Ectodermal cell (in vitro differentiated cells): ENCODE measurements around the gene CLRN3.

Source experiments
- H3K27ac ChIP-seq: 2 replicates; pipeline ENCODE4 v1.7.0; 2013; ENCODE audit warnings: mild to moderate bottlenecking, low read depth, low read length; ENCODE audit not compliant: insufficient read depth, poor library complexity, severe bottlenecking
- H3K27me3 ChIP-seq: 2 replicates; pipeline ENCODE4 v1.7.0; 2013; ENCODE audit warnings: mild to moderate bottlenecking, low read length; ENCODE audit not compliant: insufficient read depth, control insufficient read depth, poor library complexity, severe bottlenecking
- H3K36me3 ChIP-seq: one replicate; pipeline ENCODE4 v1.7.0; 2013; ENCODE audit warnings: low read length; ENCODE audit not compliant: control insufficient read depth, insufficient read depth
- H3K4me1 ChIP-seq: one replicate; pipeline ENCODE4 v1.7.0; 2013; ENCODE audit warnings: low read length; ENCODE audit not compliant: control insufficient read depth, insufficient read depth
- H3K4me3 ChIP-seq: 2 replicates; pipeline ENCODE4 v1.7.0; 2013; ENCODE audit warnings: low read depth, low read length, control low read depth; ENCODE audit not compliant: insufficient read depth
- H3K9me3 ChIP-seq: 2 replicates; pipeline ENCODE4 v1.7.0; 2013; ENCODE audit warnings: mild to moderate bottlenecking, low read length, moderate library complexity; ENCODE audit not compliant: control insufficient read depth
- WGBS, 2 experiments: methylation state at CpG; one replicate each; pipeline ENCODE4 v1.1.7; 2013; ENCODE audit warnings: missing lambda C conversion rate in 2 of 2; 5-methylcytosine and 5-hydroxymethylcytosine counted together

CLRN3 gene

DNA sequence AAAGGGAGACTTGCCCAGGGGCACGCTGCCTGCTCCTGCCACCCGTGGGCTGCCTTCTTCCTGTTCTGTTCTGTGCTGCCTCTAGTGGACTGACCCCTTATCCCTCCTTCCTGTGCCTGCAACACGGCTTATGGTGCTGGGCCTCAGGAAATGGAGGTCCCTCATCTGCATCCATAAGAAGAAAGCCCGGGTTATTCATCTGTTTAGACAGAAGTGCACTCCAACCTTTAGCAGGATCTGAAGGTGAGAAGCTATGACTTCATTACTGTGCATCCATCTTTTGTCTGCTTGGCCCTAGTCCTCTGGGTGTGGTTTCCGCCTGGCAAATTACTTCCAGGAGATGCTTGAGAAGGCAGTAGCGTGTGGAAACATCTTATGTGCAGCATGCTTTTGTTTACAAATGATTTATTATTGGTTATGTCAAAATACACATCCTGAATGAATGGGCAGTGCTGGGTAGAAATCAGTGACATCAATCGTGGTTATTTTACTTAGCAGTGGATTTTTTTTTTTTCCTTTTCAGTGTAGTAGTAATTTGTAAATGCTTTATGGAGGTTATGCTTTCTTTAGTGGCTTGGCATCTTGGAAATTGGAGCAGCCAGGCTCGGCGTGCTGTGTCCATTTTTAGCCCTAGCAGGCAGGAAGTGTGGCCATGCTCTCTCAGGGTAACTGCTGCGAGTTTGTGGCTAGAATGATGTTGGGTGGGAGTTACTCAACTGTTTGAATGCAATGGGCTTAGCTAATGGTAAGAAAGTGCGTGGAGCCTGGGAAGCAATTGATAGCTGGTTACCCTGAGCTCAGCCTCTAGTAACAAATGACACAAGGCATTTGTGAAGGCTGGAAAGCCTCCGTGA lies 26.9 kb upstream of the CLRN3 start:
- Histone ChIP-seq H3K36me3 (no peaks in the 10 kb centered on the region), H3K4me1 (peaks cover under 1% of the 10 kb centered on the region), H3K27ac (no peak overlapping the region), H3K9me3 (no peaks in the 10 kb centered on the region), H3K4me3 (no peak overlapping the region), H3K27me3 (no peaks in the 10 kb centered on the region)
- WGBS, 2 experiments = 84 to 87% methylated on average over 12 of the region's 12 CpGs

DNA sequence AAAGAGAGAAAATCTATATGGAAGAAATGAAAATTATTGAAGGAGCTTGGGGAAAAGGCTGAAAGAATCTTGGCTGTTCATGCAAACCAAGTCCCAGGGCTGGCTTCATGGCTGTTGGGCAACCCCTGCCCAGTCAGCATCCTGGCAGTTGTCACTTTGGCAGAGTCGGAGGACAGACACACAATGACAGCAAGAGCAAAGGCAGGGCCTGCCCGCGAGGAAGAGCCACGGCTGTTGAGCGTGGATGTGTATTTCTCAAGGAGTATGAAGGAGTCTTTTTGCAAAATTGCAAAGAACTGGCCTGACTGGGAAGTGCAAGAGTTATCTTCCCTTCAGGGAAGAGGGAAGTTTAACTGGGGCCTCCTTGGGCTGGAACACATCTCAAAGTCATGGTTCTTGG lies 25.8 kb upstream of the CLRN3 start:
- Histone ChIP-seq H3K4me1 (peaks cover 5% of the 10 kb centered on the region), H3K36me3 (no peaks in the 10 kb centered on the region), H3K27me3 (no peaks in the 10 kb centered on the region), H3K4me3 (no peak overlapping the region), H3K9me3 (no peaks in the 10 kb centered on the region), H3K27ac (no peak overlapping the region)
- 93 to 99% methylated on average over 5 of the region's 5 CpGs for WGBS, 2 experiments

DNA sequence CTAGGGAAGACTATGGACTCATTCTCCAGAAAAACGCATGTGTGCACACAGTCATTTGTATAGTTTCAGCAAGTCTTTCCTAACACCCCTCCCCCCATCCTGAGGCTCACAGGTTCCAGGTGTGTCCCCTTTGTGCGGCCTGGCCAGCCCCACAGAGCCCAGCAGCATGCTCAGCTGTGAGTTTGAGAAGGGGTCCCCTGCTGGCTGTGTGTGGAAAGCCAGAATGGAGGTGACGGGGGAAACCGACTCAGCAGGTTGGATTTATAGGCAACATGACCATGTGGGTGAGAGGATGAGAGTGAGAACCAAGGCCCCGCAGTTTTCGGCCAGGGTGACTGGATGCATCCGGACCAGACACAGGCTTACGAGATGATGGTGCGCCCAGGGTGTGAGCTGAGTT lies 24.1 kb upstream of the CLRN3 start:
- no peaks in the 10 kb centered on the region for H3K9me3 ChIP-seq
- H3K4me3 ChIP-seq = no peak overlapping the region
- H3K4me1 ChIP-seq = peaks cover 5% of the 10 kb centered on the region
- H3K36me3 ChIP-seq = no peaks in the 10 kb centered on the region
- no peak overlapping the region for H3K27ac ChIP-seq
- 91 to 92% methylated on average over 9 of the region's 9 CpGs for WGBS, 2 experiments
- no peaks in the 10 kb centered on the region for H3K27me3 ChIP-seq

DNA sequence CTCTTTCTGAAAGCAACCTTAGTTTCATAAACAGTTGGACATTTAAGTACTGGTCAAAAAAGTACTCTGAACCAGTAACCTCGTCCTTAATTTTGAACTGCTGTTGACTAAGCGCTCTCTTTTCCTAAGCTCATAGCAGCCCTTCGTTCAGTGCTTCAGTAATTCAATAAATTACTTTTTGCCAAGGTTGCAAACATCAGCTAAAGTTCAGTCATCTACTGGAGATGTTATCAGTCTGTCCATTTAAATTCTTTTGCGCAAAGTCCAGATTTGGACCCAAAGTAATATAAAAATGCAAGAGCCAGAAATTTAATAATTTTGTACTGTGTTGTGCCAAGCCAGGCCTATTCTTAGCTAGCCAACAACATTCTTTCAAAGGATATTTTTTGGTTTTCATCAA lies 22.6 kb upstream of the CLRN3 start:
- Histone ChIP-seq H3K4me1 (peaks cover 5% of the 10 kb centered on the region), H3K9me3 (no peaks in the 10 kb centered on the region), H3K4me3 (no peak overlapping the region), H3K36me3 (no peaks in the 10 kb centered on the region), H3K27ac (no peak overlapping the region), H3K27me3 (no peaks in the 10 kb centered on the region)
- WGBS, 2 experiments = 93 to 94% methylated on average over 4 of the region's 4 CpGs

DNA sequence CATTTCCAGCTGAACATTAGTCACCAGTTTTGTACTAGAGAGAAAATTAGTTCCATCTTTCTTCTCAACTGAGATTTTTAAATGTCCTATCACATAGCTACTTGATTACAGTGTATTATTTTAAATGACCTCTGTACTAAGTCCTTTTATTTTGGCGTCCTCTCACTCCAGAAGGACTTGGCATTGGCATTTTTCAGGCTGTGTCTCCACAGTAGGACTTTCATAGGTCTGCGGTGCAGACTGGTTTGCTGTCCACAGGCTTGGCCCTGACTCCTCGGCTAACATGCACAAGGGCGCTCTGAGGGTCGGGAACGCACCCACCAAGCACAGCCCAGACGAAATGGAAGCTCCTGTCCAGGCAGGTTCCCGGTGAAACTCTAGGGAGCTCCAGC lies 20.6 kb upstream of the CLRN3 start:
- no peaks in the 10 kb centered on the region for H3K36me3 ChIP-seq
- H3K27me3 ChIP-seq = peaks cover 16% of the 10 kb centered on the region
- no peak overlapping the region for H3K4me3 ChIP-seq
- peaks cover 5% of the 10 kb centered on the region for H3K4me1 ChIP-seq
- no peak overlapping the region for H3K27ac ChIP-seq
- 93% methylated on average over 8 of the region's 8 CpGs for whole genome bisulfite sequencing, 2 experiments
- H3K9me3 ChIP-seq = no peaks in the 10 kb centered on the region

DNA sequence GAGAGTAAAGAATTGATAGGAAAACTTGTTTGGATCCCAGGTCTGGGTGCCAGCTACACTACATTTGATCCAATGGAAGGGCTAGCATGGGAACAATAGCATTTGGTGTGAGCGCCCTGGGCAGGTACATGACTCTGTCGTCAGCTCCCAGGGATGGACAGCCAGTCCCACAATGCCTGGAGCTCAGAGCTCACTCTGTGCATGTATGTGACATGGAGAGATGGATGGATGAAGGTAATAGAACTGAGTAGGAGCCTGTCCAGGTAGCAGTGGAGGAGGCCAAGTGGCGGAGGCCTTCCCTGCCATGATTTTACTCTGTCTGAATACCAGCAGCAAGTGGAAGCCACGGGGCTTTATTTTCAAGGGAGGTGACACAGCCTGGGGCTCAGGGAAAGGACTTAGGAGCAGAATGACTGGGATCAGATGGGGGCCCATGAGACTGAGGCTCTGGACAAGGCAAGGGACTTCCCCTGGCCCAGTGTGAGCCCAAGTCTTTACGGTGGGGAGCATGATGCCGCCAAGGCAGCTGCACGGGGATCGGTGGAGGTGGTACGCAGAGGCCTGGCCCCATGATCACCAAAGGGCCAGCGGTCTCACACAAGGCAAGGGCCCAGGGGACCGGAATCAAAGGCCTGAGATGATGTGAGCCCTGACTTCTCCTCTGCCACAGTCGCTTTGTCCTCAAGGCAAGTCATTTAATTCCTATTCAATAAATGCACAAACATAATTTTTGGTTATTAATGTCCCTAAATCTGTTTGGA lies 20.0 kb upstream of the CLRN3 start:
- no peak overlapping the region for H3K27ac ChIP-seq
- no peak overlapping the region for H3K4me3 ChIP-seq
- H3K27me3 ChIP-seq = peaks cover 22% of the 10 kb centered on the region
- no peaks in the 10 kb centered on the region for H3K36me3 ChIP-seq
- 93 to 94% methylated on average over 12 of the region's 12 CpGs for WGBS, 2 experiments
- H3K9me3 ChIP-seq = no peaks in the 10 kb centered on the region
- peaks cover 5% of the 10 kb centered on the region for H3K4me1 ChIP-seq

DNA sequence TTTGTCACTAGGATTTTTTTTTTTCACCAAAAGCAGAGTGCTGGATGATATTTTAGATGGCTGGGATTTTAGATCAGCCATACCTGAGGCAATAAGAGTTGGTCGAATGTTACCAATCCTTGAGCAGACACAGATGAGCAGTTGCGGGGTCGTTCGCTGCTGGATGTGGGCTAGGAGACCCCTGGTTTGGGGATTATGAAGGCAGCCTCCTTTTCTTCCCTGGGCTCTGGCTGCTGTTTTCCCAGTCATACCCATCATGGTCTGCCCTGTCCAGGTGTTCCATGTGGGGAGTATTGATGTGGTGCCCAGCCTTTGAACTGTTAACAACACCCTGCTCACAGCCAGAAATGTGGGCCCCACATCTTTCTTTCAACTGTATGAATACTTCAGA lies 19.1 kb upstream of the CLRN3 start:
- H3K27ac ChIP-seq = no peak overlapping the region
- H3K9me3 ChIP-seq = no peaks in the 10 kb centered on the region
- H3K4me3 ChIP-seq = no peak overlapping the region
- no peaks in the 10 kb centered on the region for H3K36me3 ChIP-seq
- peaks cover 31% of the 10 kb centered on the region for H3K27me3 ChIP-seq
- peaks cover 5% of the 10 kb centered on the region for H3K4me1 ChIP-seq
- WGBS, 2 experiments = 97 to 98% methylated on average over 4 of the region's 4 CpGs

DNA sequence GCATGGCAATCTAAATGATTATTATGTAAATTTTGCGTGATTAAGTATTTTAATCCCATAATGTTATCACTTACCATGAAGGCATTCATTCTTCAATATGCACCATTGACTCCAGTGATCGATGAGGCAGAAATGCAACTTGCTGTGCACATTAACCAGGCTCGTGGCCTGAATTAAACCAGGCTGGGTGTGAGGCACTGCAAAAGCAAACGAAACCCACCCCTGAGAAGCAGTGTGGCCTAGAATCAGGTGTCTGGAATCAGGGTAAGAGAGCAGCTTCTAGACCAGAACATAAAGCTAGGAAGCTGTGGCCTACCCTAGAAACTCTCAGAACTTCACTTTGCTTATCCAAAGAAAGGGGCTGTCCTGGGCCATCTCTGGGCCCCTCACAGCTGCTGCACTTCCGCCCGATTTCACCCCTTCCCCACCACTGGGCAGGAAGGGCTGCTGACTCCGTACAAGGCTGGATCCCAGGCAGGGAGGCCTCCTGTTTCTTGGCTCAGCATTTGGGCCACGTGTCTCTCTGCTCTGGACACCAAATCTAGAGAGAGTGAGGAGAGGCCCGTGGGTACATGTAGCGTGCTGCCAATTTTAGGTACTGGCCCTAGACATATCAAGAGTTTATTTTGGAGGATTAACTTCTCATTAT lies 18.6 kb upstream of the CLRN3 start:
- Histone ChIP-seq H3K9me3 (no peaks in the 10 kb centered on the region), H3K27ac (no peak overlapping the region), H3K27me3 (peaks cover 36% of the 10 kb centered on the region), H3K36me3 (no peaks in the 10 kb centered on the region), H3K4me3 (no peak overlapping the region), H3K4me1 (peaks cover 5% of the 10 kb centered on the region)
- 89 to 91% methylated on average over 10 of the region's 10 CpGs for WGBS, 2 experiments

DNA sequence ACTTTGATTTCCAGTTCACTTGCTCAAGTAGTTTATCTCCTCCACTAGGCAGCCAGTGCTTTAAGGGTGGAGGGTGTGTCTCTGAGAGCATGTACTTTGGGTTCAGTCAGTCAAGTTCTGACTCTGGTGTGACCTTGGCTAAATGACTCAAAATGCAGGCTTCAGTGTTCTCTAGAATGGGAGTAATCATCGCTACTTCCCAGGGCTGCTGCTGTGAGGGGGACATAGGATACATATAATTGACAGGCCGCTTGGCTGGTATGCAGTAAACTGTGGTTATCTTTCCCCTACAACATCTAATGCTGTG lies 17.7 kb upstream of the CLRN3 start:
- peaks cover 43% of the 10 kb centered on the region for H3K27me3 ChIP-seq
- H3K27ac ChIP-seq = no peak overlapping the region
- H3K9me3 ChIP-seq = no peaks in the 10 kb centered on the region
- peaks cover 5% of the 10 kb centered on the region for H3K4me1 ChIP-seq
- H3K4me3 ChIP-seq = no peak overlapping the region
- no peaks in the 10 kb centered on the region for H3K36me3 ChIP-seq
- 93 to 96% methylated on average over 2 of the region's 2 CpGs for WGBS, 2 experiments

DNA sequence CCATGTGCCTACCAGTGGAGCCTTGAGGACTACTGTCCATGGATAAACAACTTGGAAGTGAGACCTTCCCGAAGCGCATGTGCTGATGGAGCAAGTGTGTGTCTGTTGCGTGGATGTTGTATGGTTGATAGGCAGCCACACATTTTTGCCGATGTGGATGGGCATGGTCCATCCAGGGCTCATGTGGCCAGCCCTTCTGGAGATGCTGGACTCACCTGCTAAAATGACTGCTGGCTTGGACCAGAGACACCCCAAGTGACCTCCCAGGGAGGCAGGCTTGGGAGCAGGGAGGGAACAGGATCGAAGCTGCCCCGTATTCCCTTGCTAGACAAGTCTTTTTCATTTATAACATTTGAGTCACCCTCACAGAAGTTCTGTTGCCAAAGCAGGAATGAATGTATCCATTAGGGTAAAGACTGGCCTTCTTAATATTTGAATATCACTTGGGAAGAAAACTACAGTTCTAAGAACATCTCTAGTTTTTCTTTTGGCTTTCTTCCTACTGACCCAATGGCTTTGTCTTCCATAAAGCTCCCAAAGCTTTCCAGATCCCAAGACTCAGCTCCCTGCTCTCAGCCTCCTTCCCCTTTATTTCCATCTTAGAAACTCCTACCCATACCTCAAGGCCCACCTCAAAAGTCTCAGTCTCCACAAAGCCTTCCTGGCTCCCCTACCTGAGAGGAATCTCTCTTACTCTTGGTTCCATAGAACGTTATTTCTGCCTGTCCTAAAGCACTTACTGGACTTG lies 17.1 kb upstream of the CLRN3 start:
- H3K36me3 ChIP-seq = no peaks in the 10 kb centered on the region
- H3K27me3 ChIP-seq = peaks cover 43% of the 10 kb centered on the region
- no peak overlapping the region for H3K4me3 ChIP-seq
- H3K4me1 ChIP-seq = peaks cover 5% of the 10 kb centered on the region
- 95% methylated on average over 7 of the region's 7 CpGs for WGBS, 2 experiments
- H3K27ac ChIP-seq = no peak overlapping the region
- H3K9me3 ChIP-seq = no peaks in the 10 kb centered on the region
